ENCODE measurements around the gene KLHDC7B.

The KLHDC7B gene

DNA sequence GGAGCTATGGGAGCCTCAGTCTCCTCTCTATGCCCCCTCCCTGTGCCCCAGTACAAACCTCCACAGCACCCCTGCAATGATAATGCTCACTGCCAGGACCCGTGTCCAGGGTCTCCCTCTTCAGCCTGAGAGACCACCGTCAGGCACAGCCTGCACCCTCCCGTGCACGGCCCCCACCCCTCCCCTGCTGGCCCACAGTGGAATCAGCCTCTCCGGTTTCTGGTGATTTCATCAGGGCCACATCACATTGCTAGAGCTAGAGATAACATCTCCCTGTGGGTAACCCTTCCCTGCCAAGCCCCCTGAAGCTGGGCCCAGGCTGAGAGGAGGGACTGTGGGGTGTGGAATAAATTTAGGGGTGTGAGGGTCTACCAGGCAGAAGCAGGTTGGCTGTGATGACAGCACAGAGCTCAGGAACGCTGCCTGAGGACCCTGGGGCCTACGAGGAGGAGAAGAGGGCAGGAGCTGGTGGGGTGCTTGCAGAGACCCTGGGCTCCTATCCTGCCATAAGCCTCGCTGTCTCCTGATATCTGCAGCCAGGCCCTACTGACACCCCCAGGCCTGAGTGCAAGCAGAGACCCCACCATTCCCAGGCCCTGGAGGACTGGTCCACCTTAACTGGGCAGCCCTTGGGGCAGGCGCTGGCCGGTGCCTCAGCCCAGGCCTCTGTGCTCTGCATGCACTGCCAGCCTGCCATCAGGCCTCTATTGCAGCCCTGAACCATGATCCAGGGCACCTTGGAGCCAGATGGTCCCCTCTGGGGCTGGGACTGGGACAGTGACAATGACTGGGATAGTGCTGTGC is at the start of gene KLHDC7B:
Gene KLHDC7B (plus strand): TSS at position 378 of the 804 bp plus-strand sequence. CDS start 345 bp downstream, at position 723.
- peak; percentile 73 for DNase-seq

DNA sequence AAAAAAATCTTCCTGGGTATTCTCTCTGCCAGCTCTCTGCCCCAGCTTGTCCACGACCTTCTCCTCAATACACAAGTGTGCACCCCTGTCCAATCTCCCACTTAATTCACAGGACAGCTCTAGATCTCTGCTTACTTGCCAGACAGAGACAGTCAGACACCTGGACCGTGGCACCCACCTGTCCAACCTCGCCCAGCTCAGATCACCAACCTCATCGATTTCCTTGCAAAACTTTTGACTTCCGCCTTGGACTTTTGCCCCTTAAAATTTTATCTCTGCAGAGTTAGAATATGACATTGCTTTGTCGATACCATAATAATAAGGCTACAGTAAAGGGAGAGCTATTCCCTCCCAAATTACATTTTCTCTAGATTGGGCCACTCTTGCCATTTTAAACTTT is 48.6 kb upstream of the KLHDC7B start:
- DNase-seq = no peak

DNA sequence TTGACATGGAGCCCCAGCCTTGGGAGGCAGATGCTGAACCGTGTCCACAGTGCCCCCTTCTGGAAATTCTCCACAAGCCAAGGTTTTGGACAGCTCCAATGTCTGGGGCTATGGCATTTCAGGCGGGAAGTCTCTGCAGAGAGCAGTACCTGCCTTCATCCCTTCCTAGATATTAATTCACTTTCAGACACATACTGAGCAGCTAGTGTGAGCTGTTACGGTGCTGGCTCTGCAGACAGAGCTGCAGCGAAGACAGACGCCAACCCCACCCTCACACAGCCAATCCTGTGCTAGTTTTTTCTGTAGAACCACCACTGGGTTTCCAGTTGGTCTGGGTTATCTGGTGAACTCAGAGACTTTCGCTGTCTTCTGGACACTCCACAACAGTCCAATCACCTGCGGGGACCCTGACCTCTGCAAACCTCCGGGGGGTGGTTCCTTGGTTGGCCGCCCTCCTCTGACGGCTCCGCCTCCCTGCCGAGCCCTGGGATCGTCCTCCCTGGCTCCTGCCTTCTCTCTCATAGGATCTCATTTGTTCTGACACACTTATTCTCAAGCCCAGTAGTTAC is 47.3 kb upstream of the KLHDC7B start:
- peak; percentile 83 for DNase-seq

DNA sequence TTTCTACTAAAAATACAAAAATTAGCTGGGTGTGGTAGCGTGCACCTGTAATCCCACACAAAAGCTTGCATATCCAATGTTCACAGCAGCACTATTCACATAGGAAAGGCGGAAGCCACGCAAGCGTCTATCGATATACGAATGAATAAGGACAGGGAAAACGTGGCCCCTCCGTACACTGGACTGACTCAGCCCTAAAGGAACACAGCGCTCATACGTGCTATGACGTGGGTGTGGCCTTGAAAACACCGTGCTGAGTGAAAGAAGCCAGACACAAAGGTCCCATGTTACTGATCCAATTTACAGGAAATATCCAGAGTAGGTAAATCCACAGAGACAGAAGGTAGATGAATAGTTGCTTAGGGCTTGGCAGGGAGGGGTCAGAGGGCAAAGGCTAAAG is 45.2 kb upstream of the KLHDC7B start:
- DNase-seq = no peak

DNA sequence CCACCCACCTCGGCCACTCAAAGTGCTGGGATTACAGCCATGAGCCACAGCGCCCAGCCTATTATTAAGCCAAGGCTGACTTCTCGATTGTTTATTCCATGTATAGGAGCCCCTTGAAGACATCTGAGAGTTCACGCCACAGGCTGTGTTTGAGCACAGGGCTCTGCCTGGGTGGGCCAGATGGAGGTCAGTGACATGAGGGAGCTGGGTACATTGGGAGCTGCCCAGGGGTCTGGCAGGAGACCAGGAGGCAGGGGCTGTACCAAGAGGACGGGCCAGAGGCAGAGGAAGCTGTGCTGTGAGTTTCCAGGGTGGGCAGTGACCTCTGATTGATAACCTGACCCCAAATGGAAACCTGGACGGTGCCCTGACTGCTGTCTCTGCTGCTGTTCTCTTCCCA is 43.6 kb upstream of the KLHDC7B start:
- no peak for DNase-seq

DNA sequence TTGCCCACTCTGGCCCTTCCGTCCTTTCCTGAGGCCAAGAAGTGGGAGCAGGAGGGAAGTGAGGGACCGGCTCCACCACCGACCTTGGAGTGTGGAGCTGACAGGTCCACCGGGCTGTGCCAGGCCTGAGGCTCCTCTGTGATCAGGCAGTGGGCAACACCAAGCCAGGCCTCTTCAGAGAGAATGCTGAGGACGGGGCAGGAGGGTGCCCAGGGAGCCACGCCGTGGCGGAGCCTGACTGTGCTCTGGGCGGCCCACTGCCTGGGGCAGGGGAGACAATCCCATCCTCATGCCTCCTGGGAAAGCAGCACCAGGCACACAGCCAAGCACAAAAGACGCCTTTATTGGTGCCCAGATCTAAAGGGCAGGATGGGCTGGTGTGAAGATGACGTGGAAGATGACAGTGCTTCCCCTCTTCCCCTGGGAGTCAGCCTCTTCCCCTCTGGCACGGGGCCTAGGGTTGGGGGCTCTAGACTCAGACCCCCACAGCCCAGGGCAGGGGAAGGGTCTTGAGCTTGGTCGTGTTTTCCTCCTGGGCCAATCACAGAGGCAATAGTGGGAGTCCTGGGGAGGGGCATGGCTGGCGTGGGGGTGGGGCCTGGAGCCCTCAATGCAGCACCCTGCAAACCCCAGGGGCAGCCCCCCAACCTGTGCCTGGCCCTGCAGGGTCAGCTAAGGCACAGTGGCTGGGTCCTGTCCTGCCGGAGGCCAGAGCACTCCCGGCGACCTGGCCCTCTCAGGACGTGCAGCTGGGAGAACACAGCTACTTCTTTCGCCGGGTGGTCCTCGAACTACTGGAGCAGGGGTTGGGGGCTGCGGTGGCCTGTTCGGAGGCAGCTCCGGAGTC is 42.8 kb upstream of the KLHDC7B start:
- no peak for DNase-seq

DNA sequence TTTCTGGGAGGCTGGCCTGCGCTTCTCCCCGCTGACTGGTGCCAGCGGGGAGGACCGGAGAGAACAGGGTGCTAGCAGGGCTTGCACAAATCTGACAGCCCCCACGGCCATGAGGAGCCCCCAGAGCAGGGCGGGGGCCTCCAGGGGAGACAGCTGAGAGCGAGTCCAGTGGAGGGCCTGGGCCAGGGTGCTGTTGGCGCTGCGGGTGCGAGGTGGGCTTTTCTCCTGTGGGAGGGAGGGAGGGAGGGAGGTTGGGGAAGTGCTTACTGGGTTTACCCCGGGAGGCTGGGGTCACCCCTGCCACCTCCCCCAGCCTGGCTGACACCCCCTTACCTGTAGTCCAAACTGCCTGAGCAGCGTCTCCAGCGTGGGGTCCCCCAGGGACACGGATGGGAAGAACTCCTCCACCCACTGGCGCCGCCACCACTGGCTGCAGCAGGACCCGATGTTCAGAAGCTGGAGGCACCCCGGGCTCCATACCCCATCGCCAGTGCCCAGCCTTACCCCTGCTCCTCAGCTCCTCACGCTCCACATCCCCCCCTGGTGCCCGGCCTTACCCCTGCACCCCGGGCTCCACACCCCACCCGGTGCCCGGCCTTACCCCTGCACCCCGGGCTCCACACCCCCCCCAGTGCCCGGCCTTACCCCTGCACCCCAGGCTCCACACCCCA is 42.1 kb upstream of the KLHDC7B start:
- DNase-seq = no peak

DNA sequence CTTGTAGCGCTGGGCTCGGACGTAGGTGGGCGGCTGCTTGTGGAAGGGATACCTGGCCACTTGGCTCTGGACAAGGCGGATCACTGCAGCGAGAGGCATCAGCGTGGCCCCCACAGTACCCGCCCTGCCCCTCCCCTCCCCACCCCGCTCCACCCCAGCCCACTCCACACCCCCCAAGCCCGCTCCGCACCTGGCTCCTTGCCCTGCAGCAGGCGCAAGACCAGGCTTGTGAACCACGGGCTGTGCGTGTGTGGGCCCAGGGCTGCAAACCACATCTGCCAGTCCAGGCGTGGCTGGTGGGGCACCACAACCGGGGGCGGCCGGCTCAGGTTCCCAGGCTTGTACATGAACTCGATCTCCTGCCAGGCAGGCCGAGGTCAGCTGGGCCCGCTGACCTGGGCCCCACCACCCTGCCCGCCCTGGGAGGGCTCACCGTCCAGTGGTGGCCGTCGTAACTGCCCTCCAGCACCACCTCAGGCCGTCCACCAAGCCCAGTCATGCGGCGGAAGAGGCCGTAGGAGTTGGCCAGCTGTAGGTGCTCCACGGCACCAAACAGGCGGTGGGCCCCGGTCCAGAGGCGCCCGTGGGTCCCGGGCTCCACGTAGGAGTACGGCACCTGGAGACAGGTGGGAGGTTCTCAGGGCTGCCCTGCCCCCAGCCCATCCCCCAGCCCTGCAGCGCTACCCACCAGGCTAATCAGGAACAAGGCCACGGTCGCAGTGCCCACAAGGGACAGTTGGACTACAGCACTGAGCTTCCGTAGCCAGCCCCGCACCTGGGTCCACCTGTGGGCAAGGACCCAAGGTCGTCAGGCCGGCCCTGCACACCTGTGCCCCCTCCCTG is 41.1 kb upstream of the KLHDC7B start:
- no peak for DNase-seq

DNA sequence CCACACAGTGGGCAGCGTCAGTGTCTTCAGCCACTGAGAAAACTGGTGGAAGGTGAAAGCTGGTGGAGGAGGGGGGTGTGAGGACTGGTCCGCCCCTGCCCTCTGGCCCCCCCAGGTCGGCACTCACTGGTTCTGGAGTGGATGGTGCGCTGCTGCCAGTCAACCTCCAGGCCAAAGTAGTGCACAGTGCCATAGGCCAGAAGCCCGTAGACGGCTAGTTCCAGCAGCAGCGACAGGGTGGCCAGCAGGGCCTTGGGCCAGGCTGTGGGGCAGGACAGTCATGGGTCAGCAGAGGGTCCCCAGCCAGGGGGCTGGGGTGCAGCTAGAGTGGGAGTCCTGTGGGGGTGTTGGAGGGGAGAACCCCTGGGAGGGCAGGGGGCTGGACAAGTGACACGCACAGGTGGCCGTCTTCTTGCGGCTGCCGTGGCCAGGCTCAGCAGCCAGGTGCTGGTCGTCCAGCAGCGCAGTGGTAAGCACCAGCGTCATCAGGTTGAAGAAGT is 40.4 kb upstream of the KLHDC7B start:
- no peak for DNase-seq

DNA sequence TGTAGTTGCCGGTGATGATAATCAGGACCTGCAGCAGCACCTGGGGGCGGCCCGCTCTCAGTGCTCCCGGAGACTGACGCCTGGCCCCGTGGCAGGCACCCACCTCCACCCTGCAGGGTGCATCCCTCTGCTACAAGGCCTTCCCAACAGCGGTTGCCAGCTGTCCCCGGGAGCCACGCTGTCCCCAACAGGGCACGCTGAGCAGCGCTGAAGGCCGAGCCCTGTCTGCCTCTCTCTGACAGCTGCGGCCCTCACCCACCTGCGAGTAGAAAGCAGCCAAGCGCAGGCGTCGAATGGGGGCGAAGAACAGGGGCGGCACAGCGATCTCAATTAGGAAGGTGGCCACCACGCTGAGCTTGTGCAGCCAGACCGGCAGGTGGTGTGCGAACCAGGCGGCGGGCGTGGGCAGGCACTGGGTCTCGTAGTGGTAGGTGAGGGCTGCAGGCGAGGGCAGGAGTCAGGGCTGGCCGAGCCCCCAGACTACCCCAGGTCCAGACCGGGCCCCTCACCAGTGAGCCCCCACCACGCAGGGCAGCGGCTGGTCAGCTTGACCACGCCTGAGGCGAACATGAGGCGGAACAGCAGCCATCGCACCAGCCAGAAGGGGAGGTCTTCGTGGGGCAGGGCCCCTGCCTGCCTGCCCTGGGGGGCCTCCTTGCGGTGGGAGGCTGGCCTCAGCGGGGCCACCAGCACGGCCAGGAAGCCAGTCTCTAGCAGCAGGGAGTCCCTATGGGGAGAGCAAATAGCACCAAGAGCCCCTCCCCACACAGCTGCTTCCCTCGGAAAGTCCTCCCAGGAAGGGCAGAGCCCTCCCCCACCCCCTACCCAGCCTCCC is 39.7 kb upstream of the KLHDC7B start:
- no peak for DNase-seq

DNA sequence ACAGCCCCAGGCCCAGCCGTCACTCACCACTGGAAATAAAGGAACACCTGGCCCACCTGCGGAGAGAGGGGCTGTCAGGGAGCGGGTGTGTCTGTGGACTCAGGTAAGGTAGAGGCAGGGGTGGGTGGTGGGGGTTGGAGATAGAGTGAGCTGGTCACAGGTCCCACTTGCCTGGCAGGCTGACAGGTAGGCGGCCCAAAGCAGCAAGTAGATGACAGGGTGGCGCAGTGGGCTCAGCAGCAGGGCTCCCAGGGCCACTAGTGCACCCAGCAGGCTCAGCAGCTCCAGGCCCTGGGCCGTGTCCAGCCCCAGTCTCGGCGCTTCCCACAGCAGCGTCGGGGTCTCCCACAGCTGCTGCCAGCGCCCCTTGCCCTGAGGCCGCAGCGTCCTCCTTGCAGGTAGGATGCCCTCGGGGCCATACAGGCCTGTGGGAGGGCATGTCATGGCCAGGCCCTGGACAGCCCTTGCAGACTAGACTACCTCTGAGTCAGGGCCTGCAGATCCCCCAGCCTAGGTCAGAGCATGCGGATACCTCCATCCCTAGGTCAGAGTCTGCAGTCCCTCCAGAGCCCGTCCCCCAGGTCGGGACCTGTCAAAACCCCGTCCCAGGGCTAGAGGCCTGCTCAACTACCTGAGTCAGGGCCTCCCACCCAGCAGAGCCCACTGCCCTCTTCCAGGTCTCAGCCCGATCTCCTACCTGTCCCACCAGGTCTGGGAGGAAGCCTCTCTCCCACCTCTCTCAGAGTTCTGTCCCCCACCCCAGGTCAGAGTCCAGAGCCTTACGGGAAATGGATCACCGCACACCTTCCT is 38.9 kb upstream of the KLHDC7B start:
- no peak for DNase-seq

DNA sequence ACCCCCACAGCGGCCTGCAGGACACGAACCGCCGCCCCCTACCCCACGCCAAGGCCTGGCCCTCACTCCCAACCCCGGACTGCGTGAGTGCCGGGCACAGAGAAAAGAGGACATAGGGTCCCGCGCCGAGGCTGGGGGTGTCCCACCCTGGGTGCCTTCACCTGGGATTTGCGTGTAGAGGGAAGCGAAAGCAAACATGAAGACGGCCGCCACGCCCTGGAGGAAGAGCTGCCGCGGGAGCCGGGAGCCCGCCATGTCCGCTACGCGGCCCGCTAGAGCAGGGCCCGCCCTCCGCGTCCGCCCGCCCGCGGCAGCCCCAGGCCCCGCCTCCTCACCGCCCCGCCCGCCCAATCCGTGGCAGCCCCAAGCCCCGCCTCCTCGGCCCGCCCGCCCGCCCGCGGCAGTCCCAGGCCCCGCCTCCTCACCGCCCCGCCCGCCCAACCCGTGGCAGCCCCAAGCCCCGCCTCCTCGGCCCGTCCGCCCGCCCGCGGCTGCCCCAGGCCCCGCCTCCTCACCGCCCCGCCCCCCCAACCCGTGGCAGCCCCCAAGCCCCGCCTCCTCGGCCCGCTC is 38.2 kb upstream of the KLHDC7B start, which contains the start of gene LMF2:
Gene LMF2 (minus strand): TSS at position 282 of the 570 bp plus-strand sequence. CDS start 27 bp downstream, at position 255.
- peak; percentile 97 for DNase-seq

DNA sequence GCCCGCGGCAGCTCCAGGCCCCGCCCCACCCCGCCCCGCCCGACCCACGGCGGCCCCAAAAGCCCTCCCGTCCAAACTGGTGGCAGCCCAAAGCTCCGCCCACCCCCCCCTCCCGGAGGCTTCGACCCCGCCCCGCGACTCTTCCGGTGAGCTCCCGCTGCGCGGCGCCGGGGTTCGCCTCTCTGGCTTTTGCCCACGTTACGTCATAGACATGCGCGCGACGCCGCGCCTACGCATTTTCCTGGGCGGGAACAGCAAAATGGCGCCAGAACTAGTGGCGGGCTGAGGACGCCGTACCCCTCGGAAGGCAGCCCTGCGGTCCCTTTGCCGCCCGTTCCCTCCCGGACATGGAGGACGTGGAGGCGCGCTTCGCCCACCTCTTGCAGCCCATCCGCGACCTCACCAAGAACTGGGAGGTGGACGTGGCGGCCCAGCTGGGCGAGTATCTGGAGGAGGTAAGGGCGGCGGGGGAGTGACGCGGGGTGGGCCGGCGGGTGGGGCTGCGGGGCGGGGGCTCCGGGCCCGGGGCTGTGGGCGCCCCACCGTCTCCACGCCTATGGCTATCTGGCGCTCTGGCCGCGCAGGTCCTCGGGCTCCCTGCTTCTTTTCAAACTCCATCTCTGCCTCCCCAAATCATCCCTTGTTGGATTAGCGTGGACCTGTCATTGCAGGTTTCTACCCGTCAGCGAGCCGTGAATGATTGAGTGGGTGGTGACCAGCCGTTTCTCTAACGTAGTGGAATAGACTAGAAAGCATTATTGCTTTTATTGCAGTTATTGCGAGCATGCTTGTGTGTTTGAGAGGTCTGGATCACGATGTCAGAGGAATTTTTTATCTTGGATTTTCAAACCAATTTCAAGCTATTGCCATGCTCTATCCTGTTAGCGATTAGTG is 37.5 kb upstream of the KLHDC7B start, which contains the start of gene NCAPH2:
Gene NCAPH2 (plus strand): TSS at position 234 of the 894 bp plus-strand sequence. CDS start 114 bp downstream, at position 348.
- peak; percentile 100 for DNase-seq

DNA sequence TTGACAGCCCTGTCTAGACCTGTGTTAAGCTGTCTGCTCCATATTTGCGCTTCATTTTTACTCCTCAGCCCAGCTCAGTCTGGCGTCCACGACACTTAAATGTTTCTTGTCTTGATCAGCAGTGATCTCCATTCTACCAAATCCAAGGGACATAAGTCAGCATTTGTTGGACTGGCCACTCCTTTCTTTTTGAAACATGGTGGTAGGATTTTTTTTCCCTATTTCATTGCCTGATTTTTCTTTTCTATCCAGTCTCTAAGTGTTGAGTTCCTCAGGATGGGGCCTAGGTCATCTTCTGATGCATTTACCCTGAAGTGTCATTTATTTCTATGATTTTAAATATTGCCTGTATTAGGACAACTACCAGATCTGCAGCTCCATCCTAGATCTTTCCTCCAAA is 36.8 kb upstream of the KLHDC7B start:
- DNase-seq = no peak

DNA sequence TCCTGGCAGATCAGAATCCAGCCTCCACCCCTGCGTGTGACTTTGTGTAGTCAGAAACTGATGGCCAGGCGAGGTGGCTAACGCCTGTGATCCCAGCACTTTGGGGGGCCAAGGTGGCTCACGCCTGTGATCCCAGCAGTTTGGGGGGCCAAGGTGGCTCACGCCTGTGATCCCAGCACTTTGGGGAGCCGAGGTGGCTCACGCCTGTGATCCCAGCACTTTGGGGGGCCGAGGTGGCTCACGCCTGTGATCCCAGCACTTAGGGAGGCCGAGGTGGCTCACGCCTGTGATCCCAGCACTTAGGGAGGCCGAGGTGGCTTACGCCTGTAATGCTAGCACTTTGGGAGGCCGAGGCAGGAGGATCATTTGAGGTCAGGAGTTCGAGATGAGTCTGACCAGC is 32.5 kb upstream of the KLHDC7B start:
- DNase-seq = no peak

DNA sequence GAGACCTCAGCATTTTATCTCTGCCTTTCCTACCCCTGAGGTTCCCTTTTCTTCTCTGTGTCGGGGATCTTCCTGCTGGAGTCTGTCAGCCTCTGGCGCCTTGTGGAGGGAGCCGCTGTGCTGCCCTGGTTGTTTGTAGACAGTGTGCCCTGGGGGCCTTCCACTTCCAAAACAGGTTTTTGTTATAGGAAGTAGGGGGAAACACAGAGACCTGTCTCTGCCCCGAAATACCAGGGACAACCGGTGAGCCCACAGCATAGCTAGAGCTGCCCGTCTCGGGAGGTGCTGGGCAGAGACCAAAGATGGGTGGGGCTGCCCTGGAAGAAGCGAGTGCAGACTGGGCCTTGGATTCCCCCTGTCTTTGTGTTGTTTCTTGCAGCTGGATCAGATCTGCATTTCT is 29.6 kb upstream of the KLHDC7B start:
- DNase-seq = no peak

DNA sequence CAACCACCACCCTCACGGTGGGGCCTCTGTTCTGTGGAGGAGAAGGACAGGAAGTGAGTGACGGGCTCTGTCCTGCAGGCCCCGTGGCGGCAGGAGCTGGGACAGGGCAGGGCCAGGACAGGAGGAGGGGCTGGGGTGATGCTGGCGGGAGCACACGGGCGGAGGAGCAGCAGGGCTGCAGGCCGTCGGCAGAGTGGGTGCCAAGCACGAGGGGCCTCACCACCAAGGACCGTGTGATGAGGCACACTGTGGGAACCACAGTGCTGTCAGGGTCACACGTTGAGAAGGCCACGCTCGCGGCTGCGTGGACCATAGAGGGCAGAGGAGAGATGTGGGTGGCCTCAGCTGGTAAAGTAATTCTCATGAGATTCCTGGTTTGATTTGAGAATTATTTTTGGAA is 28.8 kb upstream of the KLHDC7B start:
- no peak for DNase-seq

DNA sequence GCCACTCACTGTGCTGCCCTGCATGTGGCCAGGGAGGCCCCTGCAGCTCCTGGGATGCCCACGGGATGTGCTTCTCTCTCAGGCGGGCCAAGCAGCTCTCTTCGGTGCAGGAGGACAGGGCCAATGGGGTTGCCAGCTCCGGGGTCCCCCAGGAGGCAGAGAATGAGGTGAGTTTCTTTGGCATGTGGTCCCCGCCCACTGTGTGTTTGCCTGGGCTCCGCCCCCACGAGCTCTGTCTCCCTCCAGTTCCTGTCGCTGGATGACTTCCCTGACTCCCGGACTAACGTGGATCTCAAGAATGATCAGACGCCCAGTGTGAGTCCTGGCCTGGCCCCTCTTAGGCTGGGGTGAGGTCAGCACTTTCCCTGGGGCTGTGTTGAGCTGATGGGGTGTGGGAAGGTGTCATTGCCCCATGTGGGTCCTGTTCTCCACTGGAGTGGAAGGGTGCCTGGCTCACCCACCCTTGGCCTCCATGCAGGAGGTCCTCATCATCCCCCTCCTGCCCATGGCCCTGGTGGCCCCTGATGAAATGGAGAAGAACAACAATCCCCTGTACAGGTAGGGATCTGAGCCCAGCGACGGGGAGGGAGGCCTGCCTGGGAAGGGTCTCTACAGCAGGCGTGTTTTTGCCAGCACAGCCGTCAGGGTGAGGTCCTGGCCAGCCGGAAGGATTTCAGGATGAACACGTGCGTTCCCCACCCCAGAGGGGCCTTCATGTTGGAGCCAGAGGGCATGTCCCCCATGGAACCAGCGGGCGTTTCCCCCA is 28.0 kb upstream of the KLHDC7B start:
- DNase-seq = no peak

Measured in activated CD8-positive, alpha-beta memory T cell treated with anti-CD3 and anti-CD28 coated beads for 24 hours (primary cell).